B cell (primary cell): ENCODE data around the gene UBN2.

Experiments
- EZH2 ChIP-seq: IDR thresholded peaks from 2 replicates; pipeline ENCODE4 v1.6.1; 2012; ENCODE audit warnings: borderline replicate concordance, low read depth, mild to moderate bottlenecking, moderate library complexity, low read length; ENCODE audit not compliant: insufficient read depth, poor library complexity, severe bottlenecking
- TF ChIP-seq, protein P1 (sequence below): fragments of 200-600 bp; IDR thresholded peaks from one replicate; pipeline ENCODE4 v1.8.0; 2022; ENCODE audit warnings: antibody characterized with exemption, mild to moderate bottlenecking

DNA sequence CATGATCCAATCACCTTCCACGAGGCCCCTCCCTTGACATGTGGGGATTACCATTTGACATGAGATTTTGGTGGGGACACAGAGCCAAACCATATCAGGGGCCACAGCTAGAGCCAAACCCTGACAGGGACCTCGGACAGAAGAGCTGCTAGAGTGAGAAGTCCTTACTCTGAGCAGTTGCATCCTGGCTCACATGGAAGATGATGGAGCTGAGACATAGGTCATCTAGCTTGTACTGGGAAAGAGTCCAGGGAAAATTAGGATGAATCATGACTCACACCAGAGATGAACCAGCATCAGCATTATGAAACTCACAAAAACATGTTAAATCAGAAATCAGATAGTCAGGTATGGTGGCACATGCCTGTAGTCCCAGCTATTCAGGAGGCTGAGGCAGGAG, 97.3 kb downstream of the UBN2 start:
- TF ChIP-seq, protein P1, sequence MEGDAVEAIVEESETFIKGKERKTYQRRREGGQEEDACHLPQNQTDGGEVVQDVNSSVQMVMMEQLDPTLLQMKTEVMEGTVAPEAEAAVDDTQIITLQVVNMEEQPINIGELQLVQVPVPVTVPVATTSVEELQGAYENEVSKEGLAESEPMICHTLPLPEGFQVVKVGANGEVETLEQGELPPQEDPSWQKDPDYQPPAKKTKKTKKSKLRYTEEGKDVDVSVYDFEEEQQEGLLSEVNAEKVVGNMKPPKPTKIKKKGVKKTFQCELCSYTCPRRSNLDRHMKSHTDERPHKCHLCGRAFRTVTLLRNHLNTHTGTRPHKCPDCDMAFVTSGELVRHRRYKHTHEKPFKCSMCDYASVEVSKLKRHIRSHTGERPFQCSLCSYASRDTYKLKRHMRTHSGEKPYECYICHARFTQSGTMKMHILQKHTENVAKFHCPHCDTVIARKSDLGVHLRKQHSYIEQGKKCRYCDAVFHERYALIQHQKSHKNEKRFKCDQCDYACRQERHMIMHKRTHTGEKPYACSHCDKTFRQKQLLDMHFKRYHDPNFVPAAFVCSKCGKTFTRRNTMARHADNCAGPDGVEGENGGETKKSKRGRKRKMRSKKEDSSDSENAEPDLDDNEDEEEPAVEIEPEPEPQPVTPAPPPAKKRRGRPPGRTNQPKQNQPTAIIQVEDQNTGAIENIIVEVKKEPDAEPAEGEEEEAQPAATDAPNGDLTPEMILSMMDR: no peak
- TF ChIP-seq EZH2: no peak
